HG03558 (cell line): ENCODE results near the gene UBXN6.

Experiments used
- ATAC-seq: cut with Tn5 transposase; IDR thresholded peaks from one replicate; pipeline ENCODE4 v1.9.1; 2021; ENCODE audit warnings: moderate number of reproducible peaks; ENCODE audit not compliant: unreplicated experiment; ENCODE audit errors: extremely low read depth

UBXN6 gene

DNA sequence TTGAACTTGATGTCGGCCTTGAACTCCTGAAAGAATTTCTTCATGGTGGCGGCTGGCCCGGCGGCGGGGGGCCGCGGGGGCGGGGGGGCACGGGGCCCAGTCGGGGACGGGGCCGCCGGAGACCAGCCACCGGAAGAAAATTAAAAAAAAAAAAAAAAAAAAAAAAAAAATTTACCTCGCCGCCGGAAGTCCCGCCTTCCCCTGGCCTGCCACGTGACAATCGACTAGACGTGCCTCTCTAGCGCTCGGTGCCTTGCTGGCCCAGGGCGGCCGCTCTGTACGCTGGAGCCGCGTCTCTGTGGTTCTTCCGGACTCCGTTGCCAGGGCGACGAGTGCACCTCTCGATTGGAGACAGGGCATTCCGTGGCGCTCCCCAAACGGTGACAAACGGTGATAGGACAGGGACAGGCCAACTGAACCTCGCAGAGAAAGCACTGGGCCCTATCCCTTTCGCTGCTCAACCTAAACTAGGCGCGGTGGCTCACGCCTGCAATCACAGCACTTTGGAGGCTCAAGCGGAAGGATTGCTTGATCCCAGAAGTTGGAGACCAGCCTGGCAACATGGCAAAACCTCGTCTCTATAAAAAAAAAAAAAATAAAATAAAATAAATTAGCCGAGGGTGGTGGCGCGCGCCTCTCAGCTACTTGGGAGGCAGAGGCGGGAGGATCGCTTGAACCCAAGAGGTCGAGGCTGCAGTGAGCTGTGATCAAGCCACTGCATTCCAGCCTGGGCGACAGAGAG lies at the start of gene UBXN6:
Gene UBXN6, minus strand, starts transcription at position 141 of the 742 bp plus-strand sequence. Its CDS starts 97 bp downstream, at position 44.
- ATAC-seq = peak; percentile 85

DNA sequence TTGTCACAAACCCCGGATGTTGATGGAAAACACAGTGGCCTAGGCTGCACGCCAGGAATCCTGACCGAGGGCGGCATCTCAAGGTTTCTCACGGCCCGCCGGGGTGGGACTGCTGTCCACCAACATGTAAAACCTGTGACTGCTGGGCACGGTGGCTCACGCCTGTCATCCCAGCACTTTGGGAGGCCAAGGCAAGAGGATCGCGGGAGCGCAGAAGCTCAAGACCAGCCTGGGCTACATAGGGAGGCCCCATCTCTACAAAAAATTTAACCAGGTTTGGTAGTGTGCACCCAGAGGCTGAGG lies 49.5 kb upstream of the UBXN6 start:
- no peak for ATAC-seq

DNA sequence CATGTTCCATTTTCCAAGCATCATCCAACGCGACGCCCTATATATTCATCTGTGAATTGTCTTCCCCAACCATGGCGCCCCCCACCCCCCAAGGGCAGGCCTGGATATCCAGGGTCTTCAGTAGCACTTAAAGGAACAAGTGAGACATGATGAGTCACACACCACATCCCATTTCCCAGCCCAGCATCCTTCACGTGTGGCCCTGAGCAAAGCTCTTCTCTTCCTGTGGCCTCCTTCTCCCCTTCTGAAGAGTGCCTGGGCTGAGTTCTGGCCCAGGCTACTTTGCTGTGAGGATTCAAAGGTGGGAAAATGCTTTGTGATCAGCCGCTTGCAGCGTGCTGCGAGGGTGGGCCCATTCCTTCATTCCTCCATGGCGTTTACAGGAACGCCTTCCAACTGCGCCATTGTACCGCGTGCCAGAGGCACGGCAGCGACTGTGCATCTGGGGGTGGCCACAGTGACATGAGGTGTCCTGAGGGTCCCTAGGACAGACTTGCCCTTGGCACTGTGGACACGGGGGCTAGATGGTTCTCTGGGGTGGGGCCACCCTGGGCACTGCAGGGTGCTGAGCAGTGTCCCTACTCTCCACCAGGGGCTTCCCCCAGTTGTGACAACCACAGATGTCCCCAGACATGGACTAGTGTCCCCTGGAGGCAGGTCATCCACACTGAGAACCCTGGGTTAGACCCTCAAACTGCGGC lies 49.0 kb upstream of the UBXN6 start:
- no peak for ATAC-seq

- no peak for ATAC-seq
Observed at GRCh38 chr19:4505570-4506448, 48.2 kb upstream of the UBXN6 start.

GRCh38 chr19:4504891-4505569 lies 47.4 kb upstream of the UBXN6 start:
- ATAC-seq = no peak

- ATAC-seq = no peak
Observed at GRCh38 chr19:4504297-4504701, 46.7 kb upstream of the UBXN6 start.

DNA sequence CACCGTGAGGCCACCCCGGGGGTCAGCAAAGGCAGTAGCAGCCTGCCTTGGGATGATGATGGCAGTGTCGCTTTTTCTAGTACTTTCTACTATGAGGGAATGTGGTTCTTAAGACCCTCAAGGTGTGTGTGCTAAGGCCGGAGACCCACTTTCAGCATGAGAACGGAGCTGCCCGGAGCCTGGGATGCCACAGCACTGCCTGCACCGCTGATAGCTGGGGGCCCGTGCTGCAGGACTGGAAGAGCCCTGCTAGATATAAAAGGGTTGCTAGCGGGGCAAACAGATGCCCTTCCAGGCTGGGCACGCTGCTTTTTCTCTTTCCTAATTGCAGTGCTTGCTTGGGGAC lies 46.2 kb upstream of the UBXN6 start:
- ATAC-seq = no peak

DNA sequence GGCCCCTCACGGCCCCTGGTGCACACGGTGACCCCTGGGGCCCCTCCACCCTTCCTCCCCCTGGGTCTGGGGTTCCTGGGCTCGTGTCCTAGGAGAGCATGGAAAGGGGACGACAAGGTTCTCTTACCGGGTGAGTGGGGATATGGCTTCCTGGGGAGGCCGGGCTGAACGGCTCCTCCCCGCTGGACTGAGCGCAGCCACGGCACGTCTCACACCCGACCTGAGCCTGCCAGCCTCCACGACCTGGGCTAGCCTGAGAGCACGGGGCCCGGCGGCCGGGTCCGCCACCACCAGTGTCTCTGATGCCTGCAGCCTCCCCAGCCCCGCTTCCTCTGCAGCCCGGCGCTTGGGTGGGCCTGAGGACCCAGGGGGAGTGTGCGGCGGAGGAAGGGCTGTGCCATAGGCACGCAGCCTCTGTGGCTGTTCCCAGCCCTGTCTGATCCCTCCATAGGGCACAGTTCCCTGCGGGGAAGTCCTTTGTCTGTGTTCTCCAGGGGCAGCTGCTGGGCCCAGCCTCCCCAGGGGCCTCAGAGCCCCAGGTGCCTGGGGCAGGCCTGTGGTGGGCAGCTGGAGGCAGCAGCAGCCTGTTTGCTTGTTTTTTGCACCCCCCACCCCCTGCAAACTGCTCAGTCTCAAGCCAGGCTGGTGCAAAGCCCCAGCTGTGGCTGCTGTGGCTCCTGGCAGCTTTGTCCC lies 45.7 kb upstream of the UBXN6 start:
- no peak for ATAC-seq

DNA sequence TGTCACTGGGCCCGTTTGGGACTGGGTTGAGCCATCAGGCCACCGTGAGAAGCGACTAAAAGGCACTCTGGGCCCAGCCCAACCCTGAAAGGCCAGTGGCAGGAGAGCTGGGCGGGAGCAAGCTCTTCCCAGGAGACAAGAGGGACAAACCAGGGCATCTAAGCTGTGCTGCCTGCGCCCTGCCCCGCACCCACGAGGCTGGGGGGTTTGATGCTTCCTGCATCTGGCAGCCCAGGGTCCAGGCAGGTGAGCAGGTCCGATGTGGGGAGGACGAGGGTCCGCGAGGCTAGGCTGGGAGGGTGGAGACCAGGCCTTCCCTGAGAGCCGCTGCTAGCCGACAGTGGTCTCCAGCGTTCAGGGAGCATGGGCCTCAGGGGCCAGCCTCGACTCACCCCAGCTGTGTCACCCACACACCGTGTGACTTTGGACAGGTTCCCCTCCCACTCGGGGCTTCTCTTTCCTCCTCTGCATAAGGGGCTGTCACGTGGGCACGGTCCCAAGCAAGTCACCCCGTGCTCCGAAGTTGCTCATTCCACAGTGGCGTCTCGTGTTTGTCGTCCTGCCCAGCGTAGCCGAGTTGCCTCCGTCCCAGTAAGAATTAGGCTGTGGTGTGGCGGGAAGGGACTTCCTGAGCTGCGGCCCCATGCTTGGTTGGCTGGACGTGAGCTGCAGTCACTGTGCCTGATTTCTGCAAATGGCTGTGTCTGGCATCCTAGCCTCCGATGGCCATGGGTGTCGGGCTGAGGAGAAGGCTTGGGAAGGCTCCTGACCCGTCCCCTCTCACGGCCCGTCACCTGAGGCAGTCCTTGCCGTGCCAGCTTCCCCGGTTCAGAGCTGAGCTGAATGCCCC lies 44.9 kb upstream of the UBXN6 start:
- ATAC-seq = no peak

GRCh38 chr19:4501691-4502090 lies 44.1 kb upstream of the UBXN6 start:
- ATAC-seq = no peak

- ATAC-seq = no peak
Observed at GRCh38 chr19:4500841-4501591, 43.4 kb upstream of the UBXN6 start.

- ATAC-seq = no peak
Observed at GRCh38 chr19:4499855-4500254, 42.3 kb upstream of the UBXN6 start.

DNA sequence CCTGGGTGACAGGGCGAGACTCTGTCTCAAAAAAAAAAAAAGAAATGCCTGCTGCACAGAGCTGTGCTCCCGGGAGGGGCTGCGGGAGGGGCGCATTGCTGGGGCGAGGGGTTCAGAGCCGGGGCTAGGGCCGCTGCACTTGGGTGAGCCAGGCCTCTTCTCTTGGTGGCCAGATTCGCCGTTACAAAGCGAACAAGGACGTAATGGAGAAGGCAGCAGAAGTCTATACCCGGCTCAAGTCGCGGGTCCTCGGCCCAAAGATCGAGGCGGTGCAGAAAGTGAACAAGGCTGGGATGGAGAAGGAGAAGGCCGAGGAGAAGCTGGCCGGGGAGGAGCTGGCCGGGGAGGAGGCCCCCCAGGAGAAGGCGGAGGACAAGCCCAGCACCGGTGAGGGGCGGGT lies 41.7 kb upstream of the UBXN6 start:
- ATAC-seq = no peak

DNA sequence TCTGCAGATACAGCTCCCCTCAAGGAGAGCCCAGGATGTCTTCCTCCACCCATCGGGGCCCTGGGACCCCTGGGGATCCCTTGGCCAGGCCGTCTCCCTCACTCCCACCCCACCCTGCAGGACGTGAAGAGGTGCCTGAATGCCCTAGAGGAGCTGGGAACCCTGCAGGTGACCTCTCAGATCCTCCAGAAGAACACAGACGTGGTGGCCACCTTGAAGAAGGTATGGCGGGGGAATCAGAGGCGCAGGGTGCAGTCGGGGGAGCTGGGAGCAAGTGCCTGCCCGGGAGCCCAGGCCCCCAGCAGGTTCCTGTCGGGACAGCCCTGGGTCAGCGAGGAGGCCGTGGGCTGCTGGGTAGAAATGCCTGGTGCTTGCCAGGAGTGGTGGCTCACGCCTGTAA lies 41.1 kb upstream of the UBXN6 start:
- ATAC-seq = no peak

DNA sequence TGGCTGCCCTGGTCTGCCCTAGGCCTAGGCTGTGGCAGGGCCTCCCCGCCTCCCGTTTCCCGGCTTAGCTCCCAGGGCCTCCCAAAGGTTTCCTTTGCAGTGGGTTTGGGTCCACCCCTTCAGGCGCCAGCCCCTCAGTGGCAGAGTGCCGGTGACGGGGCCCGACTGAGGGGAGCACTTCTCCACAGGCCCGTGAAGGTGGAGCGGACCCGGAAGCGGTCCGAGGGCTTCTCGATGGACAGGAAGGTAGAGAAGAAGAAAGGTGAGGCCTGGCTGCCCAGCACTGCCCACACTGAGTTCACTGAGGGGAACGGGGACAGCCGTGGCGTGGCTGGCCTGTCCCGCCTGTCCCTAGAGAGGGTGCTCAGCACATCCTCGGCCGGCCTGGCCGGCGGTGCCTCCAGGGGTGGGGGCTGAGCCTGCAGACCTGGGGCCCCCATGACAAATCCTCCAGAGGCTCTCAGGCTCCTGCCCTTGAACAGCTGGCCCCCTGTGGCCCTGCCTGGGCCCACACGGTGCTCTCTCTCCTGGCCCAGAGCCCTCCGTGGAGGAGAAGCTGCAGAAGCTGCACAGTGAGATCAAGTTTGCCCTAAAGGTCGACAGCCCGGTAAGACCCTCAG lies 40.3 kb upstream of the UBXN6 start:
- ATAC-seq = no peak

- ATAC-seq = no peak
Observed at GRCh38 chr19:4496304-4496703, 38.7 kb upstream of the UBXN6 start.

- ATAC-seq = no peak
Observed at GRCh38 chr19:4495471-4495870, 37.9 kb upstream of the UBXN6 start.

DNA sequence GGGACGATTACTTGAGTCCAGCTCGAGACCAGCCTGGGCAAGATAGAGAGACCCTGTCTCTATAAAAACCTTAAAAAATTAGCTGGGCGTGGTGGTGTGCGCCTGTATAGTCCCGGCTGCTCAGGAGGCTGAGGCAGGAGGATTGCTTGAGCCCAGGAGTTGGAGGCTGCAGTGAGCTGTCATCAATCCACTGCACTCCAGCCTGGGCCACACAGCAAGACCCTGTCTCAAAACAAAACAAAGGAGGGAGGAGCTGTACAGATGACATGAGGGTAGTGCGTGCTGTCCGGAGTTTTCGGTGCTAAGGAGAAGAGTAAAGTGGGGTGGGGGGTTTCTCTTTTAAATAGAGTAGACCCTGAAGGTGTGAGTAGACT lies 37.1 kb upstream of the UBXN6 start:
- ATAC-seq = no peak
